Erythroblast (primary cell): ENCODE data around the gene TSHB.

ENCODE experiments used
- GATA1 ChIP-seq: IDR thresholded peaks from 2 replicates; pipeline ENCODE4 v1.6.1; 2011; ENCODE audit warnings: low read depth, mild to moderate bottlenecking, control low read depth, low read length, moderate library complexity
- POLR2A ChIP-seq: IDR thresholded peaks from 2 replicates; pipeline ENCODE4 v1.6.1; 2011; ENCODE audit warnings: mild to moderate bottlenecking, low read length

GRCh38 chr1:115065021-115065420 lies 35.4 kb downstream of the TSHB start:
- no peak for TF ChIP-seq POLR2A
- no peak for TF ChIP-seq GATA1
